Fibroblast of the aortic adventitia (primary cell): Measurements from ENCODE around the gene DOK4. TPM values are rescaled to one million over a fixed set of nuclear protein-coding genes. Genes with fewer than 3 reads are reported as not detected.

Experiments
- DNase-seq: peaks from one replicate; pipeline ENCODE4 v3.0.0-alpha.2; 2010; ENCODE audit warnings: low read depth
- H3K4me3 ChIP-seq: 2 replicates; pipeline ENCODE4 v1.5.1; 2011; ENCODE audit warnings: low read depth, mild to moderate bottlenecking, control low read depth, low read length, moderate library complexity
- total RNA-seq: library from RNA; depleted of rRNA; stranded (reverse); fragments of >200 nt; gene quantifications from 2 replicates; pipeline ENCODE4 v1.2.3, GENCODE V29; 2012; ENCODE audit warnings: low replicate concordance
- TF ChIP-seq, protein P1 (sequence below): IDR thresholded peaks from 2 replicates; pipeline ENCODE4 v1.5.1; 2011; ENCODE audit warnings: mild to moderate bottlenecking, low read length, control low read depth, inconsistent platforms; ENCODE audit not compliant: insufficient read depth

Gene DOK4
- total RNA-seq, 1 donor, result 29.6 TPM

DNA sequence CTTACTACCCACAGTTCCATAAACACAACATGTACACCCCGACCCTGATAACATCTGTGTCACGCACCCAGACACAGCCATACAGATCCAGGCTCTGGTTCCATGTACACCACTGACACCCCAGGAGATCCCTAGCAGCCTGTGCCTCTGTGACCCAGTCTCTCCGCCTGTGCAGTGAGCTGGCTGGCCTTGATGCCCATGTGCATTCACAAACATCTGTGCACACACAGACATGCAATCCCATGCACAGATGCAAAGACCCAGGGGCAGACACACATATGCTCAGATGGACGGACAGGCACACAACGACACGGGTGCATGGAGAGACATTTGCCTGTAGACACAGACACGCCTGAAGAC, 46.0 kb upstream of the DOK4 start:
- DNase-seq, result no peak
- no peak overlapping the region for H3K4me3 ChIP-seq
- TF ChIP-seq, protein P1, sequence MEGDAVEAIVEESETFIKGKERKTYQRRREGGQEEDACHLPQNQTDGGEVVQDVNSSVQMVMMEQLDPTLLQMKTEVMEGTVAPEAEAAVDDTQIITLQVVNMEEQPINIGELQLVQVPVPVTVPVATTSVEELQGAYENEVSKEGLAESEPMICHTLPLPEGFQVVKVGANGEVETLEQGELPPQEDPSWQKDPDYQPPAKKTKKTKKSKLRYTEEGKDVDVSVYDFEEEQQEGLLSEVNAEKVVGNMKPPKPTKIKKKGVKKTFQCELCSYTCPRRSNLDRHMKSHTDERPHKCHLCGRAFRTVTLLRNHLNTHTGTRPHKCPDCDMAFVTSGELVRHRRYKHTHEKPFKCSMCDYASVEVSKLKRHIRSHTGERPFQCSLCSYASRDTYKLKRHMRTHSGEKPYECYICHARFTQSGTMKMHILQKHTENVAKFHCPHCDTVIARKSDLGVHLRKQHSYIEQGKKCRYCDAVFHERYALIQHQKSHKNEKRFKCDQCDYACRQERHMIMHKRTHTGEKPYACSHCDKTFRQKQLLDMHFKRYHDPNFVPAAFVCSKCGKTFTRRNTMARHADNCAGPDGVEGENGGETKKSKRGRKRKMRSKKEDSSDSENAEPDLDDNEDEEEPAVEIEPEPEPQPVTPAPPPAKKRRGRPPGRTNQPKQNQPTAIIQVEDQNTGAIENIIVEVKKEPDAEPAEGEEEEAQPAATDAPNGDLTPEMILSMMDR, result no peak

- TF ChIP-seq, protein P1, result no peak
- DNase-seq, result no peak
- H3K4me3 ChIP-seq, result no peak overlapping the region
Observed at GRCh38 chr16:57531635-57532265, 45.5 kb upstream of the DOK4 start.

DNA sequence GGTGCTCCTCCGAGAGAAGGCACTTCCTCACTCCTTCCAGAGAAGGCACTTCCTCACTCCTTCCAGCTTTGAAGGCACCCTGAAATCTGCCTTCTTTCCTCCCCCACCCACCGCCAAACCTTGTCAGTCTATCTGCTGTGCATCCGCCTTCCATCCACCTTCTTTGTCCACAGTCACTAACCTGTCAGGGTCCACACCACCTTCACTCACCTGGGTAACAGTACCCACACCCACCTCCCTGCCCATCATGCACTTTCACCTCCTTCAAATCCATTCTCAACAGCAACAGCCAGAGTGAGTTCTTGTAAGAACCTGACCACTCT, 44.9 kb upstream of the DOK4 start:
- DNase-seq, result no peak
- TF ChIP-seq, protein P1, result no peak
- no peak overlapping the region for H3K4me3 ChIP-seq

GRCh38 chr16:57530522-57531252, 44.4 kb upstream of the DOK4 start:
- no peak for DNase-seq
- TF ChIP-seq, protein P1, result no peak
- no peak overlapping the region for H3K4me3 ChIP-seq

- TF ChIP-seq, protein P1, result no peak
- DNase-seq, result peak; percentile 60
Observed at GRCh38 chr16:57530104-57530521, 43.8 kb upstream of the DOK4 start.

DNA sequence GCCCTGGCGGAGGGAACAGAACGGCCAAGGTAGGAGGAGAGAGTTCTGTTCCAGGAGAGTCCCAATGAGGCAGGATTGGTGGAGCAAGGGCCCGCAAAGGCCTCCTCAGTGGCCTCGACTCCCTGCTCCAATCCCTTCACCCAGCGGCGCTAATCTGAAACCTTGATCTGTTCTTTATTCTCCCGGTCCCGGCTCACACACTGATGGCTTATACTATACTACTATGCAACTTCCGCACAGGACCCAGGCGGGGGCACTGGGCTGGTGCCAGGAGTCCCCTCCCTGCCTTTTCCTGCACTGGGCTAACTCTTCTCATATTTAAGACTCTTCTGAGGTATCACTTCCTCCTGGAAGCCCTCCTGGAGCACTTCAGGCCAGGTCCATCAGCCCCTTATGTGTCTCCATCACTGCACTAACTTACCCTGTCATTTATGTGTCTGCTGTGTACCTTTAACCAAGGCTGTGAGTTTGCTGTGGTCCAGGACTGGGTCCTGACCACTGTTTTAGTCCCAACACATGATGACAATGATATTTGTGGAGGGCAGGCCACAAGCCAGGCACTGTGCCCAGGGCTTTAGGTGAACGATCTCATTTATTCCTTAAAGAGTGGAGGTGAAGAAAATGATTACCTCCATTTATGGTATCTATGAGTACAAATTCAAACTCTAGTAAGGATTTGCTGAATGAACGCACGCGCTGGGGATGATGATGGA, 43.3 kb upstream of the DOK4 start:
- no peak for DNase-seq
- TF ChIP-seq, protein P1, result no peak
- H3K4me3 ChIP-seq, result no peak overlapping the region

More at GRCh38 chr16:57530104-57530521, 43.8 kb upstream of the DOK4 start:
- no peak overlapping the region for H3K4me3 ChIP-seq
